ENCODE data around the gene CMKLR1. TPM values are rescaled to one million over a fixed set of nuclear protein-coding genes. Genes with fewer than 3 reads are reported as not detected.

CMKLR1 gene
- total RNA-seq, 2 experiments from 2014 or later: not detected

- H3K4me1 Mint-ChIP-seq (ENCODE audit: low read depth): no peaks in the 10 kb centered on the region
- intact Hi-C loops (cut with micrococcal nuclease): no loop called here
- H3K36me3 Mint-ChIP-seq: no peaks in the 10 kb centered on the region
- peaks cover 2% of the 10 kb centered on the region for H3K9me3 Mint-ChIP-seq
- no peak overlapping the region for H3K4me3 Mint-ChIP-seq
- DNase-seq: no peak
- no peak overlapping the region for H3K27ac Mint-ChIP-seq
- CTCF ChIA-PET: interaction anchor here (0.6 to 0.7 kb wide), 2 partner anchors 37 to 918 kb away, joined by 3 read pairs; no protein-coding TSS in a partner anchor
- POLR2A ChIA-PET: no interaction called here
- peaks cover 4% of the 10 kb centered on the region for H3K27me3 Mint-ChIP-seq
Observed at GRCh38 chr12:108270035-108270848, 68.9 kb downstream of the CMKLR1 start.

GRCh38 chr12:108269224-108269623 lies 69.9 kb downstream of the CMKLR1 start:
- Mint-ChIP-seq H3K4me3 (no peak overlapping the region), H3K4me1 (ENCODE audit: low read depth) (no peaks in the 10 kb centered on the region), H3K36me3 (no peaks in the 10 kb centered on the region), H3K9me3 (no peaks in the 10 kb centered on the region), H3K27me3 (peaks cover 6% of the 10 kb centered on the region), H3K27ac (no peak overlapping the region)
- intact Hi-C loops (cut with micrococcal nuclease): no loop called here
- CTCF ChIA-PET: interaction anchor here (0.7 kb wide), 1 partner anchor 38 kb away, joined by 3 read pairs; no protein-coding TSS in a partner anchor
- DNase-seq: no peak
- POLR2A ChIA-PET: no interaction called here

- Mint-ChIP-seq H3K4me1 (ENCODE audit: low read depth) (no peaks in the 10 kb centered on the region), H3K4me3 (no peak overlapping the region), H3K27me3 (peaks cover 6% of the 10 kb centered on the region), H3K9me3 (no peaks in the 10 kb centered on the region), H3K36me3 (no peaks in the 10 kb centered on the region), H3K27ac (no peak overlapping the region)
- ChIA-PET POLR2A (no interaction called here), CTCF (no interaction called here)
- intact Hi-C loops (cut with micrococcal nuclease): no loop called here
- DNase-seq: no peak
Observed at GRCh38 chr12:108268397-108268796, 70.7 kb downstream of the CMKLR1 start.

- Mint-ChIP-seq H3K27me3 (peaks cover 6% of the 10 kb centered on the region), H3K4me3 (no peak overlapping the region), H3K4me1 (ENCODE audit: low read depth) (no peaks in the 10 kb centered on the region), H3K36me3 (no peaks in the 10 kb centered on the region), H3K9me3 (no peaks in the 10 kb centered on the region), H3K27ac (no peak overlapping the region)
- ChIA-PET CTCF (no interaction called here), POLR2A (no interaction called here)
- DNase-seq: no peak
- intact Hi-C loops (cut with micrococcal nuclease): no loop called here
Observed at GRCh38 chr12:108267450-108267849, 71.7 kb downstream of the CMKLR1 start.

GRCh38 chr12:108266131-108266530 lies 73.0 kb downstream of the CMKLR1 start:
- CTCF ChIA-PET: no interaction called here

GRCh38 chr12:108265505-108265904 lies 73.6 kb downstream of the CMKLR1 start:
- Mint-ChIP-seq H3K27me3 (peaks cover 6% of the 10 kb centered on the region), H3K27ac (no peak overlapping the region), H3K4me3 (no peak overlapping the region), H3K36me3 (no peaks in the 10 kb centered on the region), H3K9me3 (peaks cover 13% of the 10 kb centered on the region), H3K4me1 (ENCODE audit: low read depth) (no peaks in the 10 kb centered on the region)
- ChIA-PET CTCF (no interaction called here), POLR2A (no interaction called here)
- no peak for DNase-seq
- intact Hi-C loops (cut with micrococcal nuclease): no loop called here

More at GRCh38 chr12:108266131-108266530, 73.0 kb downstream of the CMKLR1 start:
- H3K27me3 Mint-ChIP-seq: peaks cover 6% of the 10 kb centered on the region
- no peaks in the 10 kb centered on the region for H3K4me1 Mint-ChIP-seq (ENCODE audit: low read depth)
- no peaks in the 10 kb centered on the region for H3K36me3 Mint-ChIP-seq
- peaks cover 7% of the 10 kb centered on the region for H3K9me3 Mint-ChIP-seq
- POLR2A ChIA-PET: no interaction called here
- no peak overlapping the region for H3K4me3 Mint-ChIP-seq
- H3K27ac Mint-ChIP-seq: no peak overlapping the region
- no peak for DNase-seq
- intact Hi-C loops (cut with micrococcal nuclease): no loop called here

- DNase-seq: no peak
- no peak overlapping the region for H3K4me3 Mint-ChIP-seq
- intact Hi-C loops (cut with micrococcal nuclease): no loop called here
- H3K9me3 Mint-ChIP-seq: peaks cover 24% of the 10 kb centered on the region
- POLR2A ChIA-PET: no interaction called here
- H3K27ac Mint-ChIP-seq: no peak overlapping the region
- CTCF ChIA-PET: interaction anchor here (0.6 kb wide), 1 partner anchor 344 kb away, joined by 3 read pairs; no protein-coding TSS in a partner anchor
- no peaks in the 10 kb centered on the region for H3K4me1 Mint-ChIP-seq (ENCODE audit: low read depth)
- no peaks in the 10 kb centered on the region for H3K36me3 Mint-ChIP-seq
- peaks cover 2% of the 10 kb centered on the region for H3K27me3 Mint-ChIP-seq
Observed at GRCh38 chr12:108260969-108261368, 78.1 kb downstream of the CMKLR1 start.

- peaks cover 2% of the 10 kb centered on the region for H3K27me3 Mint-ChIP-seq
- no peak overlapping the region for H3K4me3 Mint-ChIP-seq
- ChIA-PET CTCF (interaction anchor here (0.5 kb wide), 1 partner anchor 323 kb away, joined by 3 read pairs; no protein-coding TSS in a partner anchor), POLR2A (no interaction called here)
- H3K36me3 Mint-ChIP-seq: no peaks in the 10 kb centered on the region
- no peak overlapping the region for H3K27ac Mint-ChIP-seq
- no peaks in the 10 kb centered on the region for H3K4me1 Mint-ChIP-seq (ENCODE audit: low read depth)
- intact Hi-C loops (cut with micrococcal nuclease): no loop called here
- DNase-seq: no peak
- peaks cover 24% of the 10 kb centered on the region for H3K9me3 Mint-ChIP-seq
Observed at GRCh38 chr12:108260039-108260438, 79.1 kb downstream of the CMKLR1 start.

GRCh38 chr12:108257610-108258106 lies 81.5 kb downstream of the CMKLR1 start:
- POLR2A ChIA-PET: no interaction called here
- peaks cover 24% of the 10 kb centered on the region for H3K9me3 Mint-ChIP-seq
- H3K4me3 Mint-ChIP-seq: no peak overlapping the region
- no peak overlapping the region for H3K27ac Mint-ChIP-seq
- no peak for DNase-seq
- H3K36me3 Mint-ChIP-seq: no peaks in the 10 kb centered on the region
- CTCF ChIA-PET: no interaction called here
- H3K4me1 Mint-ChIP-seq (ENCODE audit: low read depth): no peaks in the 10 kb centered on the region
- intact Hi-C loops (cut with micrococcal nuclease): no loop called here
- H3K27me3 Mint-ChIP-seq: no peaks in the 10 kb centered on the region

GRCh38 chr12:108257004-108257403 lies 82.1 kb downstream of the CMKLR1 start:
- no peak for DNase-seq
- Mint-ChIP-seq H3K4me3 (no peak overlapping the region), H3K36me3 (no peaks in the 10 kb centered on the region), H3K9me3 (peaks cover 24% of the 10 kb centered on the region), H3K27ac (no peak overlapping the region), H3K27me3 (peaks cover 4% of the 10 kb centered on the region), H3K4me1 (ENCODE audit: low read depth) (no peaks in the 10 kb centered on the region)
- ChIA-PET CTCF (no interaction called here), POLR2A (no interaction called here)
- intact Hi-C loops (cut with micrococcal nuclease): no loop called here

- H3K27ac Mint-ChIP-seq: no peak overlapping the region
- H3K4me3 Mint-ChIP-seq: no peak overlapping the region
- H3K4me1 Mint-ChIP-seq (ENCODE audit: low read depth): no peaks in the 10 kb centered on the region
- no peak for DNase-seq
- CTCF ChIA-PET: no interaction called here
- peaks cover 7% of the 10 kb centered on the region for H3K27me3 Mint-ChIP-seq
- peaks cover 10% of the 10 kb centered on the region for H3K9me3 Mint-ChIP-seq
- H3K36me3 Mint-ChIP-seq: no peaks in the 10 kb centered on the region
- POLR2A ChIA-PET: no interaction called here
- intact Hi-C loops (cut with micrococcal nuclease): no loop called here
Observed at GRCh38 chr12:108255252-108255602, 83.9 kb downstream of the CMKLR1 start.

GRCh38 chr12:108254517-108255251 lies 84.4 kb downstream of the CMKLR1 start:
- no peak overlapping the region for H3K4me3 Mint-ChIP-seq
- peaks cover 9% of the 10 kb centered on the region for H3K27me3 Mint-ChIP-seq
- intact Hi-C loops (cut with micrococcal nuclease): no loop called here
- H3K4me1 Mint-ChIP-seq (ENCODE audit: low read depth): no peaks in the 10 kb centered on the region
- POLR2A ChIA-PET: no interaction called here
- no peaks in the 10 kb centered on the region for H3K36me3 Mint-ChIP-seq
- no peak overlapping the region for H3K27ac Mint-ChIP-seq
- H3K9me3 Mint-ChIP-seq: peaks cover 5% of the 10 kb centered on the region
- CTCF ChIA-PET: no interaction called here
- no peak for DNase-seq

Measured in activated CD4-positive, alpha-beta memory T cell treated with anti-CD3 and anti-CD28 coated beads for 36 hours (primary cell).